ENCODE measurements around the gene IL23A.

GRCh38 chr12:56304872-56305590 is 33.7 kb upstream of the IL23A start:
- TF ChIP-seq CTCF (IDR thresholded peaks at IDR 0.05): no peak
- TF ChIP-seq POLR2A (IDR thresholded peaks at IDR 0.05): no peak

All from thyroid gland (tissue), 4 donors.